HG03139 (cell line): ENCODE measurements around the gene SH2D6.
"Not testable (repeated sequence)": the region's sequence is repeated elsewhere in the genome, so short reads cannot be mapped to it uniquely, and the experiment has no call there.

Experiments used
- ATAC-seq: cut with Tn5 transposase; IDR thresholded peaks from one replicate; pipeline ENCODE4 v1.9.1; 2021; ENCODE audit not compliant: unreplicated experiment

The SH2D6 gene

GRCh38 chr2:85439025-85439472 is 20.5 kb downstream of the SH2D6 start:
- no peak for ATAC-seq

- ATAC-seq, result not testable (repeated sequence)
Measured at GRCh38 chr2:85439569-85439968, 21.1 kb downstream of the SH2D6 start.

GRCh38 chr2:85439986-85440385 is 21.5 kb downstream of the SH2D6 start:
- no peak for ATAC-seq

GRCh38 chr2:85440729-85441128 is 22.2 kb downstream of the SH2D6 start:
- ATAC-seq, result no peak

- ATAC-seq, result no peak
Measured at GRCh38 chr2:85441864-85442263, 23.4 kb downstream of the SH2D6 start.

GRCh38 chr2:85444629-85445172 is 26.2 kb downstream of the SH2D6 start:
- ATAC-seq, result no peak

- no peak for ATAC-seq
Measured at GRCh38 chr2:85445316-85446295, 27.1 kb downstream of the SH2D6 start.

GRCh38 chr2:85446296-85447221 is 28.0 kb downstream of the SH2D6 start:
- no peak for ATAC-seq

GRCh38 chr2:85447222-85447585 is 28.7 kb downstream of the SH2D6 start:
- ATAC-seq, result no peak

- ATAC-seq, result no peak
Measured at GRCh38 chr2:85448461-85449213, 30.1 kb downstream of the SH2D6 start.

- ATAC-seq, result no peak
Measured at GRCh38 chr2:85449214-85449588, 30.7 kb downstream of the SH2D6 start.

GRCh38 chr2:85452237-85452636 is 33.7 kb downstream of the SH2D6 start:
- no peak for ATAC-seq

- no peak for ATAC-seq
Measured at GRCh38 chr2:85453571-85453970, 35.1 kb downstream of the SH2D6 start.

GRCh38 chr2:85455552-85456090 is 37.1 kb downstream of the SH2D6 start:
- no peak for ATAC-seq

- ATAC-seq, result no peak
Measured at GRCh38 chr2:85457043-85457442, 38.5 kb downstream of the SH2D6 start.

- no peak for ATAC-seq
Measured at GRCh38 chr2:85457877-85458316, 39.4 kb downstream of the SH2D6 start.

- no peak for ATAC-seq
Measured at GRCh38 chr2:85458601-85459563, 40.4 kb downstream of the SH2D6 start.

GRCh38 chr2:85459771-85460170 is 41.3 kb downstream of the SH2D6 start:
- ATAC-seq, result no peak

- no peak for ATAC-seq
Measured at GRCh38 chr2:85462322-85462721, 43.8 kb downstream of the SH2D6 start.
